GM23248 (cell line): ENCODE results near the gene CARD14. TPM values are rescaled to one million over a fixed set of nuclear protein-coding genes. Genes with fewer than 3 reads are reported as not detected.

Source experiments
- DNase-seq: peaks from one replicate; pipeline ENCODE4 v3.0.0-alpha.2; 2015
- H2AFZ ChIP-seq: fragments of 200-600 bp; sonication (generic); 2 replicates; pipeline ENCODE4 v1.6.1; 2016; ENCODE audit warnings: antibody characterized with exemption
- H3F3A ChIP-seq: fragments of 200-600 bp; sonication (generic); 2 replicates; pipeline ENCODE4 v1.6.1; 2016; ENCODE audit warnings: mild to moderate bottlenecking, antibody characterized with exemption, mixed run types; ENCODE audit not compliant: insufficient read depth
- H3K27ac ChIP-seq: fragments of 200-600 bp; sonication (generic); 2 replicates; pipeline ENCODE4 v1.5.1; 2016; ENCODE audit warnings: mild to moderate bottlenecking
- H3K27me3 ChIP-seq: fragments of 200-600 bp; sonication (generic); replicated peaks from 2 replicates; pipeline ENCODE4 v1.6.1; 2016; ENCODE audit warnings: mild to moderate bottlenecking; ENCODE audit not compliant: insufficient read depth
- H3K36me3 ChIP-seq: fragments of 200-600 bp; sonication (generic); 2 replicates; pipeline ENCODE4 v1.6.1; 2016; ENCODE audit warnings: low read depth, mild to moderate bottlenecking
- H3K4me1 ChIP-seq: fragments of 200-600 bp; sonication (generic); 2 replicates; pipeline ENCODE4 v1.6.1; 2016; ENCODE audit warnings: mild to moderate bottlenecking; ENCODE audit not compliant: insufficient read depth
- H3K4me2 ChIP-seq: fragments of 200-600 bp; sonication (generic); one replicate; pipeline ENCODE4 v1.6.1; 2016; ENCODE audit warnings: mild to moderate bottlenecking; ENCODE audit not compliant: unreplicated experiment
- H3K4me3 ChIP-seq: fragments of 200-600 bp; sonication (generic); 2 replicates; pipeline ENCODE4 v1.5.1; 2016; ENCODE audit warnings: mild to moderate bottlenecking
- H3K79me2 ChIP-seq: fragments of 200-600 bp; sonication (generic); 2 replicates; pipeline ENCODE4 v1.6.1; 2016; ENCODE audit warnings: mild to moderate bottlenecking; ENCODE audit not compliant: insufficient read depth
- H3K9ac ChIP-seq: fragments of 200-600 bp; sonication (generic); 2 replicates; pipeline ENCODE4 v1.6.1; 2016; ENCODE audit warnings: mild to moderate bottlenecking
- H3K9me2 ChIP-seq: fragments of 200-600 bp; sonication (generic); 2 replicates; pipeline ENCODE4 v1.6.1; 2016; ENCODE audit warnings: mixed run types, mild to moderate bottlenecking, moderate library complexity; ENCODE audit not compliant: insufficient read depth
- H3K9me3 ChIP-seq: fragments of 200-600 bp; sonication (generic); one replicate; pipeline ENCODE4 v1.6.1; 2017; ENCODE audit warnings: low read depth
- H4K20me1 ChIP-seq: fragments of 200-600 bp; sonication (generic); 2 replicates; pipeline ENCODE4 v1.6.0; 2016; ENCODE audit not compliant: insufficient read depth
- EZH2 ChIP-seq: fragments of 200-600 bp; sonication (generic); IDR thresholded peaks from 2 replicates; pipeline ENCODE4 v1.6.1; 2018; ENCODE audit warnings: antibody characterized with exemption, mild to moderate bottlenecking; ENCODE audit not compliant: insufficient read depth, poor library complexity, severe bottlenecking
- EZH2phosphoT487 ChIP-seq: fragments of 200-600 bp; sonication (generic); IDR thresholded peaks from 2 replicates; pipeline ENCODE4 v1.6.1; 2018; ENCODE audit warnings: antibody characterized with exemption, moderate library complexity, mild to moderate bottlenecking, low read depth; ENCODE audit not compliant: insufficient read depth
- WGBS, 2 experiments: methylation state at CpG; one replicate each; pipeline ENCODE4 v1.1.6; 2015 to 2017; ENCODE audit warnings: low lambda C conversion rate in 2 of 2, low coverage in 1 of 2; ENCODE audit errors: missing lambda C conversion rate in 2 of 2; 5-methylcytosine and 5-hydroxymethylcytosine counted together
- in situ Hi-C: fragments of 300-500 bp; cut with MboI; formaldehyde crosslinking; loops from 2 replicates; pipeline ENCODE4 v1.15.0; 2020
- polyA plus RNA-seq: library from polyadenylated mRNA; unstranded; fragments of >200 nt; fragmentation: Nextera tagmentation; extraction: Ambion mirVana; gene quantifications from 2 replicates; pipeline ENCODE4 v1.2.1, GENCODE V29; 2016
- total RNA-seq: library from RNA; depleted of rRNA; stranded (reverse); fragments of >200 nt; shearing (Covaris generic); gene quantifications from 2 replicates; pipeline ENCODE4 v1.2.3, GENCODE V29; 2014

CARD14 gene
- total and polyA plus RNA-seq, 2 experiments from 2014 or later: 0.06 TPM; not detected in 1

DNA sequence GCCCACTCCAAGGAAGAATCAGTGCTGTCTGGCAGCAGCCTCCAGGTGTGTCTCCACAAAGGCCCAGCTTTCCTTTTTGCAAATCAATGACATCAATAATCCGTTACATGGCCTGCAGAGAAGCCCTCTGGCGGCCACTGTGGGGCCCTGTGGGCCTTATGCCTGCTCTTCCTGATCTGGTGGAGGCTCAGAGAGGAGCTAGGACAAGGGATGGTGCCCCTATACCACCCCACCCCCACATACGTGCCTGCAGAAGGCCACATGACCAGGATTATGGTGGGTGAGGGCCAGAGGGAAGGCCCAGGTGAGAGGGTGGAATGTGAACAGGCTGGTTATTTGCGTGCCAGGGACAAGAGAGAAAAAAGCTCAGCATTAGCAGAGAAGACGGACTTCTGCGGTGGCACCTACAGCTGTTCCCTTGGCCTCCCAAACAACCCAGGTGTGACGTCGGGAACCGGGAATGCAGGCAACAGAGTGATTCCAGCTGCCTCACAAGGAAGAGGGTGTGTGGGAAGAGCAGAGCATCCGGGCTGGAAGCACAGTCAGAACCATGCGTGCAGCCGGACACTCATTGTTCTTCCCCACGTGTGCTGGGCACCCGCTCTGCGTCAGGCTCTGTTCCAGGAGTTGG lies 45.4 kb upstream of the CARD14 start:
- Histone ChIP-seq H3F3A (peaks cover 24% of the 10 kb centered on the region), H4K20me1 (no peaks in the 10 kb centered on the region), H2AFZ (no peak overlapping the region), H3K36me3 (no peaks in the 10 kb centered on the region), H3K9me2 (no peaks in the 10 kb centered on the region), H3K27ac (no peak overlapping the region), H3K4me1 (peaks cover 20% of the 10 kb centered on the region), H3K27me3 (no peaks in the 10 kb centered on the region), H3K9me3 (no peaks in the 10 kb centered on the region), H3K9ac (no peak overlapping the region), H3K4me3 (no peak overlapping the region), H3K79me2 (no peaks in the 10 kb centered on the region), H3K4me2 (no peak overlapping the region)
- no peak for TF ChIP-seq EZH2
- no peak for TF ChIP-seq EZH2phosphoT487
- in situ Hi-C loops: no loop called here
- DNase-seq: peak; percentile 82
- 47 to 50% methylated on average over 15 of the region's 15 CpGs for WGBS, 2 experiments

DNA sequence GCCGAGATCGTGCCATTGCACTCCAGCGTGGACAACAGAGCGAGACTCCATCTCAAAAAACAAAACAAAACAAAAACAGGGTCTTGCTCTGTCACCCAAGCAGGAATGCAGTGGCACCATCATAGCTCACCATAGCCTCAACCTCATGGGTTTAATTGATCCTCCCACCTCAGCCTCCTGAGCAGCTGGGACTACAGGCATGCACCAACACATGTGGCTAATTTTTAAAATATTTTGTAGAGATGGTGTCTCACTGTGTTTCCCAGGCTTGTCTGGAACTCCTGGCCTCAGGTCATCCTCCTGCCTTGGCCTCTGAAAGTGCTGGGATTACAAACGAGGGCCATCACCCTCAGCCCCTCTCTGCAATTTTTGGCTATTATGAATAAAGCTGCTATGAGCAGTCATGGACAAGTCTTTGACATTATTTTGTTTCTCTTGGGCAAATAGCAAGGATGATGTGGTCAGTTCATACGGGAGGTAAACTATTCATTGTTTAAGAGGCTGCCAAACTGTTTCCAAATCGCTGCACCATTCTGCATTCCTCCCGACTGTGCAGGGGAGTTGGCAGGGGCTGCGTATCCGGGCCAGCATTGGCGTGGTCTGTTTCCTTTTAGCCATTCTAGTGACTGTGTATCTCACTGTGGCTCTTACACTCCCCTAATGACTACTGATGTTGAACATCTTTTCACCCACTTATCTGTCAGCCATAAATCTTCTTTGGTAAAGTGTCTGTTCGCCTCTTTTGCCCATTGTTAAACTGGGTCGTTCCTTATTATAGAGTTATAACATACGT lies 44.0 kb upstream of the CARD14 start:
- peak overlapping the region; percentile 54 for H3K27ac ChIP-seq
- H3K79me2 ChIP-seq: no peaks in the 10 kb centered on the region
- TF ChIP-seq EZH2phosphoT487: no peak
- H3K4me3 ChIP-seq: no peak overlapping the region
- DNase-seq: peak; percentile 94
- peak overlapping the region; percentile 26 for H3K4me2 ChIP-seq
- H3K9ac ChIP-seq: no peak overlapping the region; the same call in 1 of the 2 replicates
- H3K4me1 ChIP-seq: peaks cover 20% of the 10 kb centered on the region
- H3F3A ChIP-seq: peaks cover 36% of the 10 kb centered on the region
- H3K9me3 ChIP-seq: no peaks in the 10 kb centered on the region
- H3K36me3 ChIP-seq: no peaks in the 10 kb centered on the region
- H3K9me2 ChIP-seq: no peaks in the 10 kb centered on the region
- H4K20me1 ChIP-seq: no peaks in the 10 kb centered on the region
- WGBS, 2 experiments: 34 to 35% methylated on average over 14 of the region's 14 CpGs
- no peak overlapping the region for H2AFZ ChIP-seq
- no peaks in the 10 kb centered on the region for H3K27me3 ChIP-seq
- in situ Hi-C loops: no loop called here

DNA sequence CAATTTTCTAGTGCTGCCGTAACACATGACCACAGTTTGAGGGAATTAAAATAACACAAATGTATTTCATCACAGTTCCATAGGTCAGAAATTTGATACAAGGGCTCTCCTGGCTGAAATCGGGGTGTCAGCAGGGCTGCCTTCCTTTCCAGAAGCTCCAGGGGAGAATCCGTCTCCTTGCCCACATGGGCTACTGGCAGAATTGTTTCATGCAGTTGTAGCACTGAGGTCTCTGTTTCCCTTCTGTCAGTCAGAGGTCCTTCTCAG lies 43.4 kb upstream of the CARD14 start:
- Histone ChIP-seq H3K27me3 (no peaks in the 10 kb centered on the region), H3K9ac (no peak overlapping the region; the same call in 1 of the 2 replicates), H3K9me3 (no peaks in the 10 kb centered on the region), H3K4me3 (no peak overlapping the region), H2AFZ (no peak overlapping the region), H3F3A (peaks cover 41% of the 10 kb centered on the region), H4K20me1 (no peaks in the 10 kb centered on the region), H3K36me3 (no peaks in the 10 kb centered on the region), H3K4me2 (peak overlapping the region; percentile 26), H3K27ac (peak overlapping the region; percentile 54), H3K9me2 (no peaks in the 10 kb centered on the region), H3K79me2 (no peaks in the 10 kb centered on the region), H3K4me1 (peaks cover 20% of the 10 kb centered on the region)
- WGBS, 2 experiments: 42 to 47% methylated on average over 3 of the region's 3 CpGs
- no peak for DNase-seq
- in situ Hi-C loops: no loop called here
- no peak for TF ChIP-seq EZH2
- TF ChIP-seq EZH2phosphoT487: no peak

DNA sequence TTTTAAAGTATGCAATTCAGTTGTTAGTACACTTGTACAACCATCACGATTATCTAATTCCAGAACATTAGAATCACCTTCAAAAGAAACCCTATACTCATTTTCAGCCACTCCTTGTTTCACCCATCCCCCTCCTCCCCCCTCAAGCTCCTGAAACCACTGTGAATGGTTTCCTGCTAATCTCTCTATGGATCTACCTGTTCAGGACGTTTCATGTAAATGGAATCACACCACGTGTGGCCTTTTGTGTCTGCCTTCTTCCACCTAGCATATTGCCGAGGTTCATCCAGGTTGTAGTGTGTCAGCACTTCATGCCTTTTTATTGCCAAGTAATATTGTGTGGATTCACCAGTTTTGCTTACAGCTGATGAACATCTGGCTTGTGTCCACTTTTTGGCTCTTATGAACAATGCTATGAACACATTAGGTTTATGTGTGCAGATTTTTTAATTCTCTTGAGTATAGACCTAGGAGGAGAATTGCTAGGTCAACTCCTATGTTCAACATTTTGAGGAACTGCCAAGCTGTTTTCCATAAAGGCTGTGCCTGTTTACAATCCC lies 40.7 kb upstream of the CARD14 start:
- Histone ChIP-seq H3K36me3 (peaks cover 8% of the 10 kb centered on the region; the same call in 1 of the 2 replicates), H3K9me2 (no peaks in the 10 kb centered on the region), H3K4me2 (no peak overlapping the region), H3F3A (peaks cover 61% of the 10 kb centered on the region), H4K20me1 (no peaks in the 10 kb centered on the region), H3K79me2 (no peaks in the 10 kb centered on the region), H3K4me3 (no peak overlapping the region), H3K4me1 (peaks cover 14% of the 10 kb centered on the region), H3K27ac (no peak overlapping the region), H2AFZ (no peak overlapping the region), H3K9ac (no peak overlapping the region), H3K9me3 (no peaks in the 10 kb centered on the region), H3K27me3 (no peaks in the 10 kb centered on the region)
- TF ChIP-seq EZH2: no peak
- TF ChIP-seq EZH2phosphoT487: no peak
- WGBS, 2 experiments: 27 to 34% methylated on average over 4 of the region's 4 CpGs
- in situ Hi-C loops: no loop called here
- peak; percentile 17 for DNase-seq
